ENCODE measurements around the gene VMP1.
"Not testable (repeated sequence)": the region's sequence is repeated elsewhere in the genome, so short reads cannot be mapped to it uniquely, and the experiment has no call there.

Gene VMP1

GRCh38 chr17:59858167-59858816 lies 150.8 kb downstream of the VMP1 start:
- DNase-seq (ENCODE audit: low read depth in 3 of 3), result no peak

GRCh38 chr17:59858932-59859331 lies 151.5 kb downstream of the VMP1 start:
- DNase-seq (ENCODE audit: low read depth in 3 of 3), result no peak

- no peak for DNase-seq (ENCODE audit: low read depth in 3 of 3)
Observed at GRCh38 chr17:59859444-59860025, 152.1 kb downstream of the VMP1 start.

GRCh38 chr17:59863616-59864015 lies 156.2 kb downstream of the VMP1 start:
- DNase-seq (ENCODE audit: low read depth in 3 of 3), result no peak

- DNase-seq (ENCODE audit: low read depth in 3 of 3), result no peak
Observed at GRCh38 chr17:59869941-59870218, 162.4 kb downstream of the VMP1 start.

GRCh38 chr17:59870482-59870881 lies 163.0 kb downstream of the VMP1 start:
- DNase-seq (ENCODE audit: low read depth in 3 of 3), result no peak

GRCh38 chr17:59872351-59872750 lies 164.9 kb downstream of the VMP1 start:
- DNase-seq (ENCODE audit: low read depth in 3 of 3), result no peak

GRCh38 chr17:59873414-59873813 lies 166.0 kb downstream of the VMP1 start:
- DNase-seq (ENCODE audit: low read depth in 3 of 3), result not testable (repeated sequence)

- no peak for DNase-seq (ENCODE audit: low read depth in 3 of 3)
Observed at GRCh38 chr17:59874376-59874775, 166.9 kb downstream of the VMP1 start.

GRCh38 chr17:59876107-59876506 lies 168.7 kb downstream of the VMP1 start:
- no peak for DNase-seq (ENCODE audit: low read depth in 3 of 3)

- DNase-seq (ENCODE audit: low read depth in 3 of 3), result no peak
Observed at GRCh38 chr17:59877965-59878364, 170.5 kb downstream of the VMP1 start.

- no peak for DNase-seq (ENCODE audit: low read depth in 3 of 3)
Observed at GRCh38 chr17:59878624-59879023, 171.2 kb downstream of the VMP1 start.

- DNase-seq (ENCODE audit: low read depth in 3 of 3), result no peak
Observed at GRCh38 chr17:59884861-59885260, 177.4 kb downstream of the VMP1 start.

GRCh38 chr17:59888145-59888750 lies 180.8 kb downstream of the VMP1 start:
- no peak for DNase-seq (ENCODE audit: low read depth in 3 of 3)

- no peak for DNase-seq (ENCODE audit: low read depth in 3 of 3)
Observed at GRCh38 chr17:59890720-59891119, 183.3 kb downstream of the VMP1 start.

Measured in stimulated activated CD4-positive, alpha-beta T cell treated with anti-CD3 and anti-CD28 coated beads, TNF-alpha, amount 100 ng/mL, for 48 hours (primary cell).